GM21737 (cell line): ENCODE results near the gene CALHM2.
A peak's percentile ranks its signal among the peaks of the same experiment; 100 is the strongest.
"Not testable (repeated sequence)": the region's sequence is repeated elsewhere in the genome, so short reads cannot be mapped to it uniquely, and the experiment has no call there.

ENCODE experiments used
- ATAC-seq: cut with Tn5 transposase; IDR thresholded peaks from one replicate; pipeline ENCODE4 v1.9.1; 2021; ENCODE audit warnings: mild to moderate bottlenecking, moderate library complexity; ENCODE audit not compliant: unreplicated experiment

CALHM2 gene

GRCh38 chr10:103451831-103452505 lies at the start of gene CALHM2:
CALHM2 (minus strand) TSS chr10:103452370; CDS start chr10:103449941, 2,429 bp downstream.
- ATAC-seq: peak; percentile 50

- no peak for ATAC-seq
Measured at GRCh38 chr10:103501186-103501585, 49.0 kb upstream of the CALHM2 start.

- no peak for ATAC-seq
Measured at GRCh38 chr10:103500481-103500880, 48.3 kb upstream of the CALHM2 start.

GRCh38 chr10:103499881-103500280 lies 47.7 kb upstream of the CALHM2 start:
- ATAC-seq: no peak

GRCh38 chr10:103498936-103499638 lies 46.9 kb upstream of the CALHM2 start:
- no peak for ATAC-seq

GRCh38 chr10:103497161-103497915 lies 45.2 kb upstream of the CALHM2 start:
- ATAC-seq: no peak

DNA sequence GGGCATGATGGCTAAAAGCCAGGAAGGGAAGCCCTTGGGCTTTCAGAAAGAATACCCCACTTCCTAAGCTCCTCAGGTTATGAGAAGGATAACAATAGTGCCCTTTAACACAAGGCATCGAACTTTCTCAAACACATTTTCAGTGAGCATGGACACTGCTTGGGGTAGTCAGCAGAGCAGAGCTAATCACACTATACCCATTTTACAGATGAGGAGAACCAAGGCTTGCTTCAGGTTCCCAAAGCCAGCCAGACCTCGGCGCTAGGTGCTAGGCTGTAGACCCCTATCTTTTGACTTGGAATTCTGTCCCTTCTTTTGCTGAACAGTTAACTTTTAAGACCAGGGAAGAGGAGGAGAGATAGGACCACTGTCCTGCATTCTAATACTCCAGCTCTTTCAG lies 43.2 kb upstream of the CALHM2 start:
- ATAC-seq: no peak

- no peak for ATAC-seq
Measured at GRCh38 chr10:103493916-103494877, 42.0 kb upstream of the CALHM2 start.

- no peak for ATAC-seq
Measured at GRCh38 chr10:103493362-103493915, 41.3 kb upstream of the CALHM2 start, which contains the start of gene NEURL1. NEURL1 (plus strand) TSS chr10:103493705; CDS start chr10:103494388, 683 bp downstream.

DNA sequence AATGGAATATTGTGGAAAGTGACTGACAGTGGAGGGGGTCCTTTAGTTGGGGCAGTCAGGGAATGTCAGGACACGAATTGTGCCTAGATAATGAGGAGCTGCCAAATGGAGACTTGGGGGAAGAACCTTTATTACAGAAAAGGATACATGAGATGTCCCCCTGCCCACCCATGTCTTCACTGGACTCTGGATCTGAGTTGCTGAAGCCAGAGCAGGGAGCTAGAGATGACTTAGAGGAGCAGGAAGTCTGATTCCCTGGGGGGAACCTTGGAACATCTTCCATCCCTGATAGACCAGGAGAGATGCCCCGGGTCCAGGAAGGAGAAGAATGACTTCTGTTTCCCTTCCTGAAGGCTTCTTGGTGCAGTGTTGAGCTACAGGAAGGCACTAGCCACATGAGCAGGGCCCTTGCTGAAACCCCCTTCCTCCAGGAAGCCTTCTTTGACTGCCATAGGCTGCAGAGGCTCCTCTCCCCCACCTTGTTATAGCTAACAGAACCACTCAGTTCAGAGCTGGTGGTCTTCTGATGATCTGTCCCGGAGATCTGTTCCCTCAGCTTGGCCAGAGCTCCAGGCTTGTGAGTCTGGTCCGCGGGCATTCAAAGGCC lies 40.6 kb upstream of the CALHM2 start:
- ATAC-seq: no peak

DNA sequence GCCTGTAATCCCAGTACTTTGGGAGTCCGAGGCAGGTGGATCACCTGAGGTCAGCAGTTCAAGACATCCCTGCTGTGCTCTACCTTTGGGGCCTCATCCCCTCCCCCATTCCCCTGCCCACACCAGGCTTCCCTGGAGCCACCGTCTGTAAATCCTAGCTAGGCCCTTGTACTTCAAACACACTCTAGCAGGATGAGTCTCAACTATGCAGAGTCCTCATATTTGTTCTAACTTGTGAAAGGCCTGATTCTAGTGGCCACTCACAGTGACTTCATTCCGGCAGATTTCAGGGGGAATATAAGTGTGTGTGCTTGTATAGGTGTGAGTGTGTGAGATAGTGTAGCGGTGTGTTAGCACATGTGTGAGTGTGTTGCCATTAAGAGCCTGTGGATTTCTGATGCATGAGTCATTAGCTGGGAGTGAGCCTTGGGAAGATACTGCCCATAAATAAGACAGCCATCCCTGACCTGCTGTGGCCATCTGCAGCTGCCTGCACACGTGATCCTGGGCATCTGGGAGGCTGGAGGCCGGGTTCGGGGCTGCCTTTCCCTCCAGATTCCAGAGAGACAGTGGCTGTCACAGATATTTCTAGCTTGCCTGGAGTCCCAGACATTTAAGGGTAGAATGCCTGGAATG lies 39.7 kb upstream of the CALHM2 start:
- no peak for ATAC-seq

DNA sequence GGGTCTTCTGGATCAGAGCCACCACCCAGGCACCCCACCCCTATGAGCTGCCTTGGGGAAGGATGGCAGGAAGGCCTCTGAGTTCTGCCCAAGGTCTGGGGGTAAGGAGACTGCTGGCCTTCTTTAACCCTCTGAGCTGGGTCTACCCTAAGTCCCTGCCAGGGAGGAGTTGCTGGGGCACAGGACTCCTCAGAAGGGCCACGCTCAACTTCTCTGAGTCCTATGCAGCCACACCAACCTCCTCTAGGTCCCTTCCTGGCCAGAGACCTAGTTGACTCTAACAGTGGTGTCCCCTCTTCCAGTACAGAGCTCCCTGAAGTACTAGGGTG lies 38.8 kb upstream of the CALHM2 start:
- ATAC-seq: no peak

- ATAC-seq: no peak
Measured at GRCh38 chr10:103487410-103487708, 35.2 kb upstream of the CALHM2 start.

DNA sequence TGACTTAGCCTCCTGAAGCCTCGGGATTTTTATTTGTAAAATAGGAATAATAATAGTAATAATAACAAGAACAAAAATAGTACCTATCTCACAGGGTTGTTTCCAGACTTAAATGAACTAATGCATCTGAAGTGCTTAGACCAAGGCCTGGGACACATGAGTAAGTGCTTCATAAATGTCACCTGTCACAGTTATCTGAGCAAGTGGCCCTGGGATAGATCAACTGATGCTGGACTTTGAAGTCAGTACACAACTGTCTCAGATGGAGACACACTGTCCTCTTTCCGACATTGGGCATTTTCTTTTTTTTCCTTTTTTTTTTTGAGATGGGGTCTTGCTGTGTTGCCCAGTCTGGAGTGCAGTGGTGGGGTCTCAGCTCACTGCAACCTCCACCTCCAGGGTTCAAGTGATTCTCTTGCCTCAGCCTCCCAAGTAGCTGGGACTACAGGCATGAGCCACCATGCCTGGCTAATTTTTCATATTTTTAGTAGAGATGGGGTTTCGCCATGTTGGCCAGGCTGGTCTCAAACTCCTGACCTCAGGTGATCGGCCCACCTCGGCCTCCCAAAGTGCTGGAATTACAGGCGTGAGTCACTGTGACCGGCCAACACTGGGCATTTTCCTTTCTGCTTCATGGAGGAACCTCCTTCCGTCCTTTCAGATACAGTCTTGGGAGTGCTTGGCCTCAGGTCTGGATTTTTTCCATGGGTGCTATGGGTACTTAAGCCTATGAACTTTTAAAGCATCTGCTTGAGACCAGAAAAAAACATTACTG lies 34.7 kb upstream of the CALHM2 start:
- not testable (repeated sequence) for ATAC-seq

DNA sequence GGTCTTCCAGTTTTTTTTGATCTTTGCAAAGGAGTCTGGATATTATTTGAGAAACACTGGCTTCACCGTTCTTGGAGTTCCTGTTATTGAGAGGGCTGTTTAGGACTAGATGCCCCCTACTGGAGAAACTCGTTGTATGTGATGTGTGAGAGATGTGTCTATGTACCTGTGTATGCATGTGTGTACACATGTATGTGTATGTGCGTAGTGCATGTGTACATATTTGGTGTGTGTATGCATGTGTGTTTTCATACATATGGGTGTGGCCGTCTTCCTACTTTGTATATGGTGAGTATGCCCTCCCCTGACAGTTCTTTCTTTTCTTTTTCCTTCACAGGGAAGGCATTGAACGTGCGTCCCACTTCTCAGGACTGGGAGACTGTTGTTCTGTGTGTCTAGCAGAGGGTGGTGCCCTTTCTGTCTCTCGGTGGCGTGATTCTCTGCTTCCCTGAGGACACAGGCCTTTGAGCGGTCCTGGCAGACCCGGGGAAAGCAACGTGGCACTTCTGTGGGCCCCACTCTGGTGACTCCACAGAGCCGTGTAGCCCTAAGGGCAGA lies 29.9 kb upstream of the CALHM2 start:
- no peak for ATAC-seq

DNA sequence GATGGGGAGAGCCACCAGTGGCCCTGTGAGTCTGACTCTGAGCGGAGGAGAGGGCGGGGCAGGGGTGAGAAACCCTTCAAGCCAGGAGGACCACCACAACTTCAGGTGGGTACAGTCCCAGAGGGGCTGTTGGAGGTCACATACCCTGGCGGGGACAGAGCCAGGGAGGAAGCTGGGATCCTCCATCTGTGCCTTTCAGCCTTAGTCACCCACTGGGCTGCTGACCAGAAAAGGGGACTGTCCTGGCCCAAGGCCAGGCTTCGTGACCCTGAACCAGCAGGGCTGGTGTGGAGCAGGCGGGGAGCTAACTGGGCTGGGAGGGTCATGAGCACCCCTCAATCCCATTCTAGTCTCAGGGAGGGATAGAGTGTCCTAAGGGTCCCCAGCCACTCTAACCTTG lies 28.4 kb upstream of the CALHM2 start:
- ATAC-seq: no peak

DNA sequence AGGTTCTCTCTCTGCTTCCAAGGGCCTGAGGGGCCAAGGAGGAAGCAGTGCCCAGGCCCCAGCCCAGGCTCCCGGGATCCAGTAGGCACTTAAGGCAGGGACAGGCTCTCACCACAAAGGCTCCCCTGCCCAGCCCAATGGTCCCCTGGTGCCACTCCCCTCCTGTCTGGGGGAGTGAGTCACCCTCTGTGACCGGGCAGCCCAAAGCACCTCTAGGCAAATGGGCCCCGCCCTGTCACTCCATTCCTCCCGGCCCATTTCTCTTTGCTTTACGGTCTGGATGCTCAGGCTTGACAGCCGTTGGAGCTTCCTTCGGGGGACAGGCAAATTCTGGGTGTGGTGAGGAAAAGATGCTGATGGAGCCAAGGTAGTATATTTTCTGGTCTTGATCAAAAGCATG lies 27.0 kb upstream of the CALHM2 start, which contains the start of gene CALHM3:
TSS of gene CALHM3 (minus strand) at position 106 of the 400 bp plus-strand sequence. CDS start 208 bp downstream, outside the sequence.
- ATAC-seq: no peak

GRCh38 chr10:103478671-103479070 lies 26.5 kb upstream of the CALHM2 start:
- no peak for ATAC-seq
